ENCODE data around the gene LRFN2. TPM values are rescaled to one million over a fixed set of nuclear protein-coding genes. Genes with fewer than 3 reads are reported as not detected.

The LRFN2 gene
- total RNA-seq (2022) (not detected in 2 replicates), Bru-seq, nascent RNA (percentile 5 among the genes with signal in this experiment), BruChase-seq, experiment 1, labeled RNA remaining after a 2-hour chase (percentile 7 among the genes with signal in this experiment), BruChase-seq, experiment 2, labeled RNA remaining after a 6-hour chase (percentile 2 among the genes with signal in this experiment)
- long read RNA-seq, result 0 reads

GRCh38 chr6:40587240-40588069, at the start of gene LRFN2:
LRFN2 (minus strand) TSS chr6:40587364.
- H3K36me3 ChIP-seq (ENCODE audit: control insufficient read depth, insufficient read depth, low read length), result no peaks in the 10 kb centered on the region
- no peaks in the 10 kb centered on the region; the same call in 1 of the 2 replicates for H3K4me1 ChIP-seq
- H3K27me3 ChIP-seq (replicated peaks; ENCODE audit: control insufficient read depth, insufficient read depth, low read length), result peaks cover 3% of the 10 kb centered on the region; the same call in 1 of the 2 replicates
- no peak within 1 kb of the TSS for H3K27ac Mint-ChIP-seq (ENCODE audit: unreplicated experiment)
- intact Hi-C loops (cut with micrococcal nuclease; ENCODE audit: unreplicated experiment), result loop anchor here (5.0 kb wide), 2 partner anchors 260 to 485 kb away; partner anchors contain the start of genes NFYA and OARD1
- peaks cover 12% of the 10 kb centered on the region for H3K4me1 Mint-ChIP-seq (ENCODE audit: low read depth, unreplicated experiment)
- H3K27me3 Mint-ChIP-seq (ENCODE audit: insufficient read depth, unreplicated experiment), result peaks cover 27% of the 10 kb centered on the region
- CTCF ChIA-PET, result interaction anchor here (0.6 to 1.0 kb wide), 11 partner anchors 19 to 840 kb away, joined by 3 to 5 read pairs (median 3); no protein-coding TSS in a partner anchor
- H3K9me3 Mint-ChIP-seq (ENCODE audit: unreplicated experiment), result no peaks in the 10 kb centered on the region
- POLR2A ChIA-PET, result interaction anchor here (0.6 kb wide), 1 partner anchor 8 kb away, joined by 3 read pairs; no protein-coding TSS in a partner anchor
- H3K36me3 Mint-ChIP-seq (ENCODE audit: insufficient read depth, unreplicated experiment), result no peaks in the 10 kb centered on the region
- no TSS peak for BruUV-seq (replicated peaks)
- H3K4me3 Mint-ChIP-seq (ENCODE audit: unreplicated experiment), result peak within 1 kb of the TSS; percentile 82
- peak within 1 kb of the TSS; percentile 39 for H3K4me3 ChIP-seq (ENCODE audit: low read depth, low read length)
- DNase-seq, result peak; percentile 57 to 85
- peak; percentile 72 for TF ChIP-seq CTCF (IDR thresholded peaks at IDR 0.05; ENCODE audit: insufficient read depth in 1 of 2, low read depth in 1 of 2, low read length in 1 of 2, severe bottlenecking in 1 of 2, unreplicated experiment in 1 of 2)
- no peaks in the 10 kb centered on the region for H3K9me3 ChIP-seq

- no peaks in the 10 kb centered on the region; the same call in 1 of the 2 replicates for H3K27me3 ChIP-seq (replicated peaks; ENCODE audit: control insufficient read depth, insufficient read depth, low read length)
- intact Hi-C loops (cut with micrococcal nuclease; ENCODE audit: unreplicated experiment), result no loop called here
- H3K27ac Mint-ChIP-seq (ENCODE audit: unreplicated experiment), result no peak overlapping the region
- CTCF ChIA-PET, result no interaction called here
- peaks cover 14% of the 10 kb centered on the region for H3K27me3 Mint-ChIP-seq (ENCODE audit: insufficient read depth, unreplicated experiment)
- no peak for TF ChIP-seq CTCF (IDR thresholded peaks at IDR 0.05; ENCODE audit: insufficient read depth in 1 of 2, low read depth in 1 of 2, low read length in 1 of 2, severe bottlenecking in 1 of 2, unreplicated experiment in 1 of 2)
- no peaks in the 10 kb centered on the region for H3K36me3 ChIP-seq (ENCODE audit: control insufficient read depth, insufficient read depth, low read length)
- H3K9me3 Mint-ChIP-seq (ENCODE audit: unreplicated experiment), result no peaks in the 10 kb centered on the region
- POLR2A ChIA-PET, result no interaction called here
- no peaks in the 10 kb centered on the region for H3K4me1 Mint-ChIP-seq (ENCODE audit: low read depth, unreplicated experiment)
- no peaks in the 10 kb centered on the region for H3K4me1 ChIP-seq
- no peak overlapping the region for H3K4me3 ChIP-seq (ENCODE audit: low read depth, low read length)
- DNase-seq, result no peak
- H3K36me3 Mint-ChIP-seq (ENCODE audit: insufficient read depth, unreplicated experiment), result no peaks in the 10 kb centered on the region
- no TSS peak for BruUV-seq (replicated peaks)
- no peaks in the 10 kb centered on the region for H3K9me3 ChIP-seq
- H3K4me3 Mint-ChIP-seq (ENCODE audit: unreplicated experiment), result no peak overlapping the region
Observed at GRCh38 chr6:40634429-40634828, 47.3 kb upstream of the LRFN2 start.

DNA sequence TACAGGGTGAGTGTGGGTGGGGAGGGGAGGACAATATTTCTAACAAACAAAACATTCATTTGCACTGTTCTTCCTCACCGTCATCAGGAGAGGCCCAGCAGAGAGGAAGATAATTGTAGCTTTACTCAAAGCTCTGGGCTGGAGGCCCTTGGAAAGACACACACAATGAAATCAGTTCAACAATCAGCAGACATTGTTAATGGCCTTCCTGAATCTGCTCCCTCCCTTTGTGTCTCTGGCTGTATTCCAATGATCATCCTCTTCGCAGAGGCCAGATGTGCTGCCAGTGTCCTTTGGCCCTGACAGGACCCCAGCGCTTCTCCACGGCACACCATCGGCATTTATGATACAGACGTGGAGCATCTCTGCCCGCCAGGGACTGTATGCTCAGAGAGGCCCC, 44.6 kb upstream of the LRFN2 start:
- Histone ChIP-seq H3K4me1 (no peaks in the 10 kb centered on the region), H3K27me3 (replicated peaks; ENCODE audit: control insufficient read depth, insufficient read depth, low read length) (no peaks in the 10 kb centered on the region; the same call in 1 of the 2 replicates), H3K4me3 (ENCODE audit: low read depth, low read length) (no peak overlapping the region), H3K9me3 (no peaks in the 10 kb centered on the region), H3K36me3 (ENCODE audit: control insufficient read depth, insufficient read depth, low read length) (no peaks in the 10 kb centered on the region)
- TF ChIP-seq CTCF (IDR thresholded peaks at IDR 0.05; ENCODE audit: insufficient read depth in 1 of 2, low read depth in 1 of 2, low read length in 1 of 2, severe bottlenecking in 1 of 2, unreplicated experiment in 1 of 2), result no peak
- peaks cover 16% of the 10 kb centered on the region for H3K27me3 Mint-ChIP-seq (ENCODE audit: insufficient read depth, unreplicated experiment)
- CTCF ChIA-PET, result no interaction called here
- H3K4me3 Mint-ChIP-seq (ENCODE audit: unreplicated experiment), result no peak overlapping the region
- no peaks in the 10 kb centered on the region for H3K36me3 Mint-ChIP-seq (ENCODE audit: insufficient read depth, unreplicated experiment)
- no peaks in the 10 kb centered on the region for H3K9me3 Mint-ChIP-seq (ENCODE audit: unreplicated experiment)
- no peak overlapping the region for H3K27ac Mint-ChIP-seq (ENCODE audit: unreplicated experiment)
- no peak for DNase-seq
- intact Hi-C loops (cut with micrococcal nuclease; ENCODE audit: unreplicated experiment), result no loop called here
- no TSS peak for BruUV-seq (replicated peaks)
- POLR2A ChIA-PET, result no interaction called here
- H3K4me1 Mint-ChIP-seq (ENCODE audit: low read depth, unreplicated experiment), result no peaks in the 10 kb centered on the region

Measured in Caco-2 (cell line).